ENCODE results near the gene FAM184B. TPM values are rescaled to one million over a fixed set of nuclear protein-coding genes. Genes with fewer than 3 reads are reported as not detected.

The FAM184B gene
- total RNA-seq, 1 experiment from 2014 or later = 0.17 TPM

GRCh38 chr4:17694552-17694951 lies 86.9 kb downstream of the FAM184B start (continued):
- TF ChIP-seq ZBTB21 (CRISPR knock-in tag; IDR thresholded peaks at IDR 0.05; ENCODE audit: borderline replicate concordance) (no peak), CREM (CRISPR knock-in tag; IDR thresholded peaks at IDR 0.05) (no peak), ATF3 (CRISPR knock-in tag; conservative IDR thresholded peaks at IDR 0.05) (no peak), ZNF423 (CRISPR knock-in tag; IDR thresholded peaks at IDR 0.05) (no peak), FOXP4 (CRISPR knock-in tag; IDR thresholded peaks at IDR 0.05) (no peak), ZNF317 (CRISPR knock-in tag; IDR thresholded peaks at IDR 0.05; ENCODE audit: borderline replicate concordance, low read depth) (no peak)

- no peak overlapping the region for H3K4me3 Mint-ChIP-seq
- H3K9me3 Mint-ChIP-seq = no peaks in the 10 kb centered on the region; the same call in 1 of the 2 replicates
- H3K4me1 Mint-ChIP-seq = 0 out of 2 replicates have a peak, but pooled peaks cover 3% of the 10 kb centered on the region
- ChIA-PET POLR2A (no interaction called here), CTCF (no interaction called here)
- no peak for ATAC-seq
- no peak for DNase-seq (ENCODE audit: low spot score)
- no peaks in the 10 kb centered on the region for H3K36me3 Mint-ChIP-seq
- no peaks in the 10 kb centered on the region; the same call in 1 of the 2 replicates for H3K27me3 Mint-ChIP-seq (ENCODE audit: low read depth)
- no peak overlapping the region for H3K27ac Mint-ChIP-seq
- TF ChIP-seq ZNF532 (CRISPR knock-in tag; IDR thresholded peaks at IDR 0.05; ENCODE audit: borderline replicate concordance) (no peak), CREM (CRISPR knock-in tag; IDR thresholded peaks at IDR 0.05) (no peak), FOXP4 (CRISPR knock-in tag; IDR thresholded peaks at IDR 0.05) (no peak), ZNF423 (CRISPR knock-in tag; IDR thresholded peaks at IDR 0.05) (no peak), JUN (CRISPR knock-in tag; IDR thresholded peaks at IDR 0.05) (no peak), CDX4 (CRISPR knock-in tag; IDR thresholded peaks at IDR 0.05; ENCODE audit: borderline replicate concordance) (no peak), ZNF232 (CRISPR knock-in tag; IDR thresholded peaks at IDR 0.05) (no peak), ELF4 (CRISPR knock-in tag; IDR thresholded peaks at IDR 0.05; ENCODE audit: low read depth) (no peak), MLX (CRISPR knock-in tag; IDR thresholded peaks at IDR 0.05) (no peak), E2F1 (CRISPR knock-in tag; IDR thresholded peaks at IDR 0.05) (no peak), NFE2L1 (CRISPR knock-in tag; IDR thresholded peaks at IDR 0.05) (no peak), AR (CRISPR knock-in tag; IDR thresholded peaks at IDR 0.05) (no peak), FOXJ3 (CRISPR knock-in tag; IDR thresholded peaks at IDR 0.05; ENCODE audit: borderline replicate concordance) (no peak), NR1H2 (CRISPR knock-in tag; IDR thresholded peaks at IDR 0.05) (no peak), ZNF425 (CRISPR knock-in tag; conservative IDR thresholded peaks at IDR 0.05) (no peak), KAT7 (CRISPR knock-in tag; IDR thresholded peaks at IDR 0.05; ENCODE audit: borderline replicate concordance) (no peak)
These were observed 90.5 kb downstream of the FAM184B start for GRCh38 chr4:17690898-17691297.

Measured in WTC11 (cell line).